H9 (cell line): ENCODE data around the gene FEN1. TPM values are rescaled to one million over a fixed set of nuclear protein-coding genes. Genes with fewer than 3 reads are reported as not detected.

Experiments used
- DNase-seq: peaks from one replicate; pipeline ENCODE4 v3.0.0-alpha.2; 2017
- H2AFZ ChIP-seq: one replicate; pipeline ENCODE4 v1.6.1; 2013; ENCODE audit warnings: mild to moderate bottlenecking, low read length, control low read depth, moderate library complexity
- H2AK5ac ChIP-seq: 2 replicates; pipeline ENCODE4 v1.6.1; 2013; ENCODE audit warnings: low read length, control low read depth, mixed read lengths; ENCODE audit not compliant: insufficient read length
- H2BK120ac ChIP-seq: one replicate; pipeline ENCODE4 v1.6.1; 2013; ENCODE audit warnings: low read depth, mild to moderate bottlenecking, low read length, control low read depth, inconsistent platforms; ENCODE audit not compliant: poor library complexity, severe bottlenecking
- H2BK12ac ChIP-seq: 2 replicates; pipeline ENCODE4 v1.6.1; 2013; ENCODE audit warnings: low read length, control low read depth, mixed read lengths, low read depth; ENCODE audit not compliant: insufficient read length
- H2BK15ac ChIP-seq: 2 replicates; pipeline ENCODE4 v1.6.1; 2013; ENCODE audit warnings: low read depth, low read length, control low read depth
- H2BK20ac ChIP-seq: one replicate; pipeline ENCODE4 v1.6.1; 2013; ENCODE audit warnings: low read depth, mild to moderate bottlenecking, low read length, control low read depth, inconsistent platforms; ENCODE audit not compliant: poor library complexity, severe bottlenecking
- H2BK5ac ChIP-seq: 2 replicates; pipeline ENCODE4 v1.6.1; 2013; ENCODE audit warnings: low read length, control low read depth, mixed read lengths; ENCODE audit not compliant: insufficient read length
- H3K14ac ChIP-seq: 2 replicates; pipeline ENCODE4 v1.6.1; 2013; ENCODE audit warnings: low read length, control low read depth; ENCODE audit not compliant: insufficient read depth
- H3K18ac ChIP-seq: 2 replicates; pipeline ENCODE4 v1.6.1; 2013; ENCODE audit warnings: low read depth, mild to moderate bottlenecking, mixed read lengths, low read length, control low read depth; ENCODE audit not compliant: insufficient read length
- H3K23ac ChIP-seq: 2 replicates; pipeline ENCODE4 v1.6.1; 2013; ENCODE audit warnings: low read length, control low read depth, mixed read lengths, low read depth; ENCODE audit not compliant: insufficient read length
- H3K23me2 ChIP-seq: 2 replicates; pipeline ENCODE4 v1.6.1; 2013; ENCODE audit warnings: low read depth, mild to moderate bottlenecking, mixed read lengths, low read length, control low read depth; ENCODE audit not compliant: insufficient read length, poor library complexity, severe bottlenecking
- H3K27ac ChIP-seq: 2 replicates; pipeline ENCODE4 v1.5.1; 2013; ENCODE audit warnings: low read length, control low read depth, mixed read lengths, low read depth; ENCODE audit not compliant: insufficient read length
- H3K27me3 ChIP-seq: 2 replicates; pipeline ENCODE4 v1.6.1; 2013; ENCODE audit warnings: low read length, control low read depth, inconsistent platforms; ENCODE audit not compliant: insufficient read depth
- H3K4ac ChIP-seq: 2 replicates; pipeline ENCODE4 v1.6.1; 2013; ENCODE audit warnings: low read depth, mild to moderate bottlenecking, control low read depth, inconsistent platforms, low read length, moderate library complexity
- H3K4me1 ChIP-seq: 2 replicates; pipeline ENCODE4 v1.6.1; 2013; ENCODE audit warnings: low read length, control low read depth, inconsistent platforms; ENCODE audit not compliant: insufficient read depth
- H3K4me2 ChIP-seq: 2 replicates; pipeline ENCODE4 v1.6.1; 2013; ENCODE audit warnings: low read length, control low read depth, mixed read lengths; ENCODE audit not compliant: insufficient read length, insufficient read depth
- H3K56ac ChIP-seq: 2 replicates; pipeline ENCODE4 v1.6.1; 2013; ENCODE audit warnings: low read depth, mild to moderate bottlenecking, mixed read lengths, low read length, control low read depth; ENCODE audit not compliant: insufficient read length
- H3K79me1 ChIP-seq: 2 replicates; pipeline ENCODE4 v1.6.1; 2013; ENCODE audit warnings: low read depth, mild to moderate bottlenecking, moderate library complexity, low read length, control low read depth, inconsistent platforms; ENCODE audit not compliant: insufficient read depth, poor library complexity, severe bottlenecking
- H3K79me2 ChIP-seq: 2 replicates; pipeline ENCODE4 v1.6.1; 2013; ENCODE audit warnings: low read length, control low read depth, inconsistent platforms; ENCODE audit not compliant: insufficient read depth
- H3K9ac ChIP-seq: 2 replicates; pipeline ENCODE4 v1.6.1; 2013; ENCODE audit warnings: low read length, control low read depth, mixed read lengths; ENCODE audit not compliant: insufficient read length; ENCODE audit errors: extremely low read depth
- H3K9me3 ChIP-seq: one replicate; pipeline ENCODE4 v1.6.1; 2013; ENCODE audit warnings: low read depth, low read length, inconsistent platforms; ENCODE audit not compliant: control insufficient read depth
- H3T11ph ChIP-seq: one replicate; pipeline ENCODE4 v1.6.1; 2013; ENCODE audit warnings: mild to moderate bottlenecking, low read length, control low read depth, inconsistent platforms
- H4K20me1 ChIP-seq: one replicate; pipeline ENCODE4 v1.6.1; 2013; ENCODE audit not compliant: control insufficient read depth, insufficient read length, insufficient read depth
- H4K5ac ChIP-seq: 2 replicates; pipeline ENCODE4 v1.6.1; 2013; ENCODE audit warnings: low read depth, mild to moderate bottlenecking, mixed read lengths, low read length, control low read depth; ENCODE audit not compliant: insufficient read length
- H4K8ac ChIP-seq: replicated peaks from 2 replicates; pipeline ENCODE4 v1.6.1; 2013; ENCODE audit warnings: low read length, control low read depth, mixed read lengths, low read depth; ENCODE audit not compliant: insufficient read length
- H4K91ac ChIP-seq: 2 replicates; pipeline ENCODE4 v1.6.1; 2013; ENCODE audit warnings: low read depth, mild to moderate bottlenecking, moderate library complexity, mixed read lengths, low read length, control low read depth; ENCODE audit not compliant: insufficient read length
- H3K27ac Mint-ChIP-seq, 3 experiments: 2 replicates in 2 of 3; 3 replicates in 1 of 3; pipeline ENCODE4 v1.8.0; 2020 to 2021; ENCODE audit warnings: mixed read lengths in 3 of 3, mild to moderate bottlenecking in 1 of 3, moderate library complexity in 1 of 3
- H3K27me3 Mint-ChIP-seq: 2 replicates; pipeline ENCODE4 v1.8.0; 2021; ENCODE audit warnings: low read depth, mild to moderate bottlenecking, moderate library complexity, mixed read lengths
- H3K36me3 Mint-ChIP-seq, 3 experiments: 2 replicates in 2 of 3; 3 replicates in 1 of 3; pipeline ENCODE4 v1.8.0; 2020 to 2021; ENCODE audit warnings: low read depth in 3 of 3, mixed read lengths in 3 of 3; ENCODE audit not compliant: insufficient read depth in 1 of 3
- H3K4me1 Mint-ChIP-seq, 2 experiments: 2 replicates each; pipeline ENCODE4 v1.8.0; 2020; ENCODE audit warnings: mixed read lengths in 2 of 2
- H3K4me3 Mint-ChIP-seq, 2 experiments: 2 replicates in 1 of 2; 3 replicates in 1 of 2; pipeline ENCODE4 v1.8.0; 2020 to 2021; ENCODE audit warnings: mild to moderate bottlenecking in 2 of 2, mixed read lengths in 2 of 2, moderate library complexity in 1 of 2
- H3K9me3 Mint-ChIP-seq, 2 experiments: 2 replicates in 1 of 2; 3 replicates in 1 of 2; pipeline ENCODE4 v1.8.0; 2020; ENCODE audit warnings: mild to moderate bottlenecking in 2 of 2, mixed read lengths in 2 of 2, moderate library complexity in 1 of 2
- WGBS: extraction: QIAGEN DNeasy Blood & Tissue Kit; methylation state at CpG from one replicate; pipeline ENCODE4 v1.1.7; 2013; ENCODE audit warnings: missing lambda C conversion rate, low lambda C conversion rate, mixed read lengths; ENCODE audit not compliant: insufficient read length; ENCODE audit errors: extremely low coverage; 5-methylcytosine and 5-hydroxymethylcytosine counted together
- total RNA-seq: library from RNA; stranded (reverse); gene quantifications from 2 replicates; pipeline ENCODE4 v1.2.1, GENCODE V29; 2021
- TF ChIP-seq, protein P1 (sequence below): fragments of 200-600 bp; sonication (generic); conservative IDR thresholded peaks from 3 replicates; pipeline ENCODE4 v1.8.0; 2021; ENCODE audit warnings: antibody characterized with exemption, mild to moderate bottlenecking

Gene FEN1
- total RNA-seq, 1 experiment from 2014 or later: 114 TPM

DNA sequence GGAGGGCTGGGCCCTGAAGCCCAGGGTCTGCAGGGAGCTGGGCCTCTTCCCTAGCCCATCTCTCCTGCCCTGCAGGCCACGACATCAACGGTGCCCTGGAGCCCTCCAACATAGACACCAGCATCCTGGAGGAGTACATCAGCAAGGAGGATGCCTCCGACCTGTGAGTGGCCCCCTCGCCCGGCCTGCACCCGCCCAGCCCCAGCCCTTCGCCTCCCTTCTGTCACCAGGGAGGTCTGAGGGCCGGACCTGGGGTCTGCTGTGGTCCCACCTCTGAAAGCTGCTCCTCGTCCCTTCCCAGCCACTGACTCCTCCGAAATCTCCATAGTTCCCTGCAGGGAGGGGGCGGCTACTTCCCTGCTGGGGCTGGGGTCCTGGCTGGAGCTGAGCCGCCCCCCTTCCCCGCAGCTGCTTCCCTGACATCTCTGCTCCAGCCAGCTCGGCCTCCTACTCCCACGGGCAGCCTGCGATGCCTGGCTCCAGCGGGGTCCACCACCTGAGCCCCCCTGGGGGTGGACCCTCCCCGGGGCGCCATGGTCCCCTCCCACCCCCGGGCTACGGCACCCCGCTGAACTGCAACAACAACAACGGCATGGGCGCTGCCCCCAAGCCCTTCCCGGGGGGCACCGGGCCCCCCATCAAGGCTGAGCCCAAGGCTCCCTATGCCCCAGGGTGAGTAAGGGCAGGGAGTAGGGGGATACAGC, 27.0 kb upstream of the FEN1 start:
- TF ChIP-seq, protein P1, sequence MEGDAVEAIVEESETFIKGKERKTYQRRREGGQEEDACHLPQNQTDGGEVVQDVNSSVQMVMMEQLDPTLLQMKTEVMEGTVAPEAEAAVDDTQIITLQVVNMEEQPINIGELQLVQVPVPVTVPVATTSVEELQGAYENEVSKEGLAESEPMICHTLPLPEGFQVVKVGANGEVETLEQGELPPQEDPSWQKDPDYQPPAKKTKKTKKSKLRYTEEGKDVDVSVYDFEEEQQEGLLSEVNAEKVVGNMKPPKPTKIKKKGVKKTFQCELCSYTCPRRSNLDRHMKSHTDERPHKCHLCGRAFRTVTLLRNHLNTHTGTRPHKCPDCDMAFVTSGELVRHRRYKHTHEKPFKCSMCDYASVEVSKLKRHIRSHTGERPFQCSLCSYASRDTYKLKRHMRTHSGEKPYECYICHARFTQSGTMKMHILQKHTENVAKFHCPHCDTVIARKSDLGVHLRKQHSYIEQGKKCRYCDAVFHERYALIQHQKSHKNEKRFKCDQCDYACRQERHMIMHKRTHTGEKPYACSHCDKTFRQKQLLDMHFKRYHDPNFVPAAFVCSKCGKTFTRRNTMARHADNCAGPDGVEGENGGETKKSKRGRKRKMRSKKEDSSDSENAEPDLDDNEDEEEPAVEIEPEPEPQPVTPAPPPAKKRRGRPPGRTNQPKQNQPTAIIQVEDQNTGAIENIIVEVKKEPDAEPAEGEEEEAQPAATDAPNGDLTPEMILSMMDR: no peak
- H3K9ac ChIP-seq: no peak overlapping the region
- no peak overlapping the region; a peak in 1 of 7 replicates for H3K27ac Mint-ChIP-seq
- H3K27ac ChIP-seq: no peak overlapping the region
- no peaks in the 10 kb centered on the region for H3K27me3 Mint-ChIP-seq
- no peaks in the 10 kb centered on the region for H3K9me3 Mint-ChIP-seq
- H3K18ac ChIP-seq: no peak overlapping the region
- H3K9me3 ChIP-seq: no peaks in the 10 kb centered on the region
- no peaks in the 10 kb centered on the region for H3K27me3 ChIP-seq
- no peaks in the 10 kb centered on the region; a peak in 1 of 7 replicates for H3K36me3 Mint-ChIP-seq
- no peak overlapping the region for H2BK120ac ChIP-seq
- no peak overlapping the region for H3K4me2 ChIP-seq
- peaks cover 25 to 43% of the 10 kb centered on the region in 2 experiments for H3K4me1 Mint-ChIP-seq
- no peak overlapping the region for H2BK5ac ChIP-seq
- no peak for DNase-seq
- no peak overlapping the region for H3K4ac ChIP-seq
- H3K79me2 ChIP-seq: no peaks in the 10 kb centered on the region
- H2BK12ac ChIP-seq: no peak overlapping the region
- H3K14ac ChIP-seq: 0 out of 2 replicates have a peak overlapping the region, but pooled peaks have one; percentile 17
- no peak overlapping the region for H4K91ac ChIP-seq
- no peaks in the 10 kb centered on the region; the same call in 1 of the 2 replicates for H3K4me1 ChIP-seq
- no peak overlapping the region for H2AFZ ChIP-seq
- no peak overlapping the region for H3T11ph ChIP-seq
- no peaks in the 10 kb centered on the region for H4K20me1 ChIP-seq
- H2BK15ac ChIP-seq: no peak overlapping the region
- no peak overlapping the region for H2AK5ac ChIP-seq
- H3K23me2 ChIP-seq: no peaks in the 10 kb centered on the region
- H4K5ac ChIP-seq: no peak overlapping the region
- no peak overlapping the region for H3K4me3 Mint-ChIP-seq
- H2BK20ac ChIP-seq: no peak overlapping the region
- H4K8ac ChIP-seq: no peak overlapping the region
- H3K56ac ChIP-seq: no peak overlapping the region
- H3K23ac ChIP-seq: no peak overlapping the region
- no peaks in the 10 kb centered on the region for H3K79me1 ChIP-seq
- no CpG with 5 or more reads among the region's 26 CpGs for WGBS
